Stimulated activated naive CD4-positive, alpha-beta T cell treated with Interleukin-2 at 50 U/mL for 16 hours (primary cell): Measurements from ENCODE around the gene BEND5.

Source experiments
- DNase-seq: peaks from one replicate; lab custom pipeline; 2025; lab: John Stamatoyannopoulos, UW

BEND5 gene

DNA sequence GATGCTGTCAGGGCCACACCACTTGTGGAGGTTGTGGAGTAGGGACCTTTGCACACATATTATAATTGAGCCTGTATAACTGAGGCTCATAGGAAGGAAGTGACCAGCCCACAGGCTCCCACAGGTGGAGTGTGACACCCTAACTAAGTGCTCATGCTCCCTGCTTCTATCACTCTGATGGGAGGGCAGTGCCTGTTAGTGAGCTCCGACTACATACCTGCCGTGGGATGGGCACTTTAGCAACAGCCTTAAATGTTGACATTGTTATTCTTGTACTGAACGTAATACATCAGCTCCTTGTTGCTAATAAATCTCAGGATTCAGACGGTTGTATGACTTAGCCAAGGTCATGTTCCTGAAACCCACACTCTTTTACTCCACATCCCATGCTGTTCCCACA is 58.0 kb downstream of the BEND5 start:
- no peak for DNase-seq

- DNase-seq = no peak
Measured at GRCh38 chr1:48718116-48718630, 58.5 kb downstream of the BEND5 start.

GRCh38 chr1:48717082-48717481 is 59.6 kb downstream of the BEND5 start:
- no peak for DNase-seq

DNA sequence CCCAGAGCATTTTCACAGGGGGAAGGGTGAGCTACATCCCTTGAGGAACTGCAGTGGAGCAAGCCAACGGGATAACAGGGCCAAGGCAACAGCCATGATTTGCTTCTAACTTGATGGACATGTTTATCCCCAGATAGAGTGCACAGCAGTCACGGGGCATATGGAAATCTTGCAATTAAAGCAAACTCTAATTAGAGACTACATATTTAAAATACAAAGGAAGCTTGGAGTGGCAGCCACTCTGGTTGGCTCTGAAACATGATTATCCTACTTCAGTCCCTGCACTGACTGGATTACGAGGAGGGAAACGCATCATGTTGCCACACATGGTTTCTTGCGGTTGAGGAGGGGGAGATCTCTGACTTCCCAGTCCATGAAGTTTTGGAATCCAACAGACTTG is 60.8 kb downstream of the BEND5 start:
- DNase-seq = no peak

- DNase-seq = no peak
Measured at GRCh38 chr1:48710915-48711314, 65.8 kb downstream of the BEND5 start.

DNA sequence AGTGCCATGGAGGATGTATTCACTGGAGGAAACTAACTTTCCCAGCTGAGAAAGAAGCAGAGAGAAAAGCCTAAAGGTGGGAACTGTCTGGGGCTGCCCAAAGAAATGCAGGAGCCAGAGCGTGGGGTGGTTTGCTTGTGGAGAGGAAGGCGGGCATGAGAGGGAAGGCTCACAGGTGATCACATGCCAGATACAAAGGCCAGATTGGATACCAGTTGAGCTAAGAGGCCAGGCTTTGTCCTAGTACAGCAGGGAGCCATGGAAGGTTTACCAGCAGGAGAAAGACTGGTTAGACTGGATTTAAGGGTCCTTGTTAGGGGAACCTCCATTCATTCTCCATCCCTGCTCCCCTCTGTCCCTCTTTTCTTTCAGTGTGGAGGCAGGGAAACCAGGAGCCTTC is 66.4 kb downstream of the BEND5 start:
- DNase-seq = no peak

DNA sequence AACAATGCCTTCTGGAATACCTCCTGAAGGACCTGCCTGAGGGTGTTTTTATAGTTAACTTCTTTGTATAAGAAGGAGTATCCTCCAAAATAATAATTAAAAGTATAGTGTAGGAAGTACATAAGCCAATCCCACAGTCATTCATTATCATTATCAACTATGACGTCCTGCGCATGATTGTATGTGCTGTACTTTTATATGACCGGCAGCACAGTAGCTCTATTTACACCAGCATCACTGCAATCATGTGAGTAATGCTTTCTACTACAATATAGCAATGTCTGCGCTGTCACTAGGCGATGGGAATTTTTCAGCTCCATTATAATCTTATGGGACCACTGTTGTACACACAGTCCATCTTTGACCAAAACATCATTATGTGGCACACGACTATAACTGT is 72.0 kb downstream of the BEND5 start:
- no peak for DNase-seq

DNA sequence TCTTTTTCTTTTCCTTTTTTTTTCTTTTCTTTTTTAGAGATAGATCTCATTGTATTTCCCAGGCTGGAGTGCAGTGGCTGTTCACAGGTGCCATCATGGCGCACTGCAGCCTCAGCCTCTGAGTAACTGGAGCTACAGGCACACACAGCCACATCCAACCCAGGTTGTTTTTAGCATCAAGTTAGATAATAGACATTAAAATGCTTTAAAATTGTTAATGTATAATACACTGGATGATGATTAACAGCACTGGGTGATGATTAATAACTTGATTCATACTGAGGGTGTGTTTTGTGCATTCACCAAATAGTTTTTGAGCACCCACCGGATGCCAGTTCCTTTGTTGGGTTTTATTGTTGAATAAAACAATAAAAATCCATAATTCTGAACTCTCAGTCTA is 75.2 kb downstream of the BEND5 start:
- DNase-seq = no peak

DNA sequence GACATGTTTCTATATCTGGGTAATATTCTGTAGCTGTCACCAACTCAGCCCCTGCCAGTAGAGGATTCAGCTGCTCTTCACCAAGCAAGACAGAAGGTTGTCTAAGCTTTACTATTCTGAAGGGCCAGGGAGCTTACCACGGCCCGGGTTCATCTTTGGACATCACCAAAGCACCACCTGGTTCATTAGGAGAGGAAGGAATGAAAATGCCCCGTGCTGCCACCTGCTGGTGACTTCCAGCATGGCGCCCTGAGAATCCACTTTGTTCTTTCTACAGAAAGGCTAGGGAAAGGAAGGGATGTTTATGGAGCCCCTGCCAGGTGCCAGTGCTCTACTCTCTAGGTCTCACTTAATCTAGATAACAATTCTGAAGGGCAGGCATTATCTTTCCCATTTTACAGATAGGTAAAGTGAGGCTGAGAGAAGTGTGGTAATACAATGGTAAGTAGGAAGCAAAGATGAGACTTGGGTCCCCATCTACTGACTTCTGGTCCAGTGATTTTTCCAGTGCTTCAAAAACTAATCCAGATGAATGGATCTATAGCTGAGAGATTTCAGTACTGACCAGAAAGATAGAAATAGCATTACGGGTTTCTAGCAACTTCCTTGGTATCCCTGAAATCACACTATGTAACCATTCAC is 79.5 kb downstream of the BEND5 start:
- DNase-seq = no peak

DNA sequence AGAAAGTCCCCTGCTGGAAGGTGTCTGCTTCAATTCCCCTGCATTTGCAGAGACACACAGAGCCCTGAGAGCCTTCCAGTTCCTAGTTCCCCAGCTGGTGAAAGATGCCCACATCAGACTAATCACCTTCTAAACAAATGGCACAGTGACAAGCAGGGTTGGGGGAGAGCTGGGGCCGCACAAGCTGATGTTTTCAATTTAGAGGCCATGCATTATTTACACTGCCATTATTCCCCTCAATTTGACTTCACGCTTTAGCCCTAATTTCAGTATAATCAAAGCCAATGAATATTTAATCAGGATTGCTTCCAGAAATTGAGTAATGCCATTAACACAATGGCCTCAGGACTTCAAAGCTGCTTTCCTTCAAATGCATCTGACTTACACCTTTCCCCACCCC is 81.5 kb downstream of the BEND5 start:
- DNase-seq = no peak

DNA sequence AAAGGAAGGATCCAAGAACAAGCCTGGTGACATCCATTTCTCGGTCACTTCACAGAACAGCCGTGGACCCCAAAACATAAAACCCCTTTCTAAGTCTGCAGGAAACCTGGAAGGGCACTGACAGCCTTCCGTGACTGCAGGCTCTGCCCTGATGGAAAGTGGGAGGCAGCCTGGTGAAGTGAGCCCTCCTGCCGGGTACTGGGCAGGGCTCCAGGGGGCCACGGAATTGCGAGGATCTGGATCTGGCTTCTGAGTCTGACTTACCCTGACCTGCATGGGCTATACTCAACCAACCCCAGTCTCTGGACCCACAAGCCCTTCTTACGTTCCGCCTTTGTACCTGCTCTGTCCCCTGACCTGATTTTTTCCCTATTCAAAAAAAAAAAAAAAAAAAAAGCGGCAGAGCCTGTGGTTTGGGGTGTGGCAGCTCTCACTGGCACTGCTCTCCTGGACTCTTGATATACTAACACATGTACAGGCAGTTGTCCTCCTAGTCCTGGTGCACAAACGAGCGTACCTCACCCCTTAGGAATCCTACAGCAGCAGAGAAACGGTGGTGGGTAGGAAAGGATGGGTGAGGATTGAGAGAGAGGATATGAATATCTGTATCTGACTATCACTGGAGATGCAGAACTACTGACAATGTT is 82.9 kb downstream of the BEND5 start:
- DNase-seq = no peak

GRCh38 chr1:48693180-48693579 is 83.5 kb downstream of the BEND5 start:
- DNase-seq = no peak

- no peak for DNase-seq
Measured at GRCh38 chr1:48692235-48692634, 84.5 kb downstream of the BEND5 start.

DNA sequence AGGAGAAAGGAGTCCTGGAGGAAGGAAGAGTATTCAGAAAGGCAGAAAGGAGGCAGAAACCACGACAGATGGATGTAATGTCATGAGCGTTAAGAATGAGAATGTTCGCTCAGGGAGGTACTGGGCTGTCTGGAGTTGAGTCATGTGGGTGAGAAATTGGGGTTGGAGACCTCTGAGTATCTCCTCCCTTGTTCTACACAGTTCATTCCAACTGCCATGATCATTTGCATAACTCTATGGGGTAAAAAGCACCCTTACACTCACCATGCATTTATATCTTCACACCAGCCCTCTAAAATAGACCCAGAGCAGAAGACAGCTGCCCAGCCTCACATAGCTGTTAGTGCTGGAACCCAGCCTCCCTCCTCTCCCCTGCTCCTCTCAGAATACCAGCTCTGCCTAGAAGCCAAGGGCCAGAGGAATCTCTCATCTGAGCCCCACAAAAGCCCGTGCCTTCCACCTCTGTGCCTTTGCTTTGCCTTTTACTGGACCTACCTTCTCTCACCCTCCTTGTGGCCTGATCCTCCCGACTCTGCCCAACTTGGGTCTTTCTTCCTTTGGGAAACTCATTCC is 85.2 kb downstream of the BEND5 start:
- DNase-seq = no peak

DNA sequence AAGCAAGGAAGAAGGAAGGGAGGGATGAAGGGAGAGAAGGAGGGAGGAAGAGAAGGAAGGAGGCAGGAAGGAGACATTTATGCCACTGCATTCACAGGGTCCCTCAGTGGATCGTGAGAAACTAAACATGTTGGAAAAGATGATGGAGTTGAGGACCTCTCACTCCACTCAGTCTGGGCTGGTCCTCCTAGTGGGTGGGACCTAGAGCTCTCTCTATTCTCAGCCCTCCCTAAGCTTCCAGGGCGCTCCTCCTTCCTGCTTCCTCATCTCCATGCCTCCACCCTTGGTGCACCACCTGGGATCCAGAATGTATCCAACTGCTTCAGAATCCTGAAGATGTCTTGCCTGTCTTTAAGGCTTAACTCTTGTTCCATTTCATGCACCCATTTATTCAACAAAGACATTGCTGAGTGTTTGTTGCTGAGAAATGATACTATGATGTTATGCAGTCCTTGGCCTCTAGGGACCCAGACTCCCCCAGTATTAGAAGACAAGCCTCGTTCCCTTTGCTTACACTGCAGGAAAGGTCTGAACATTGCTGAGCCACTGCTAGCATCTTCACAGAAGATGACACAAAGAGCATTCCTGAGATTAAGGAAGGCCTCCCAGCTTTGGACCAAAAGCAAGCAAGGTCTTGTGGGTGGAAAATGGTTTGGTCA is 88.5 kb downstream of the BEND5 start:
- DNase-seq = no peak

GRCh38 chr1:48687282-48688045 is 89.2 kb downstream of the BEND5 start:
- DNase-seq = no peak

- no peak for DNase-seq
Measured at GRCh38 chr1:48686159-48686558, 90.5 kb downstream of the BEND5 start.

DNA sequence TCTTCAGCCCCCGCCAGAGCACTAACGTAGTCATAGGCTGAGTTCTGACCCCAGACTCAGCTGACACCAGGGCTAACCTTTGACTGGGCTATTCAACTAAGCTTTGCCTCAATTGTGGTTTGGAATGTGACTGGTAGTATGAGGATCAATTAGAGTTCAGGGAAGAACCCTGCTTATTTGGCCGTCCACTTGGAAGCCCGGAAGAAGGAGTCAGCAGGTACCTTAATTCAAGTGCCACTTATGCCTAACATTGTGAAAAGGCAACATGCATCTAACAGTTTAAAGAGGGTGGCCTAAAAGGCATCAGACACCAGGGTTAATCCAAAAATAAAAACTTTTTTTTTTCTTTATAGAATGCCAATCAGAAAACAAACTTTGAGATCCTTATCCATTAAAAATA is 92.3 kb downstream of the BEND5 start:
- DNase-seq = no peak

DNA sequence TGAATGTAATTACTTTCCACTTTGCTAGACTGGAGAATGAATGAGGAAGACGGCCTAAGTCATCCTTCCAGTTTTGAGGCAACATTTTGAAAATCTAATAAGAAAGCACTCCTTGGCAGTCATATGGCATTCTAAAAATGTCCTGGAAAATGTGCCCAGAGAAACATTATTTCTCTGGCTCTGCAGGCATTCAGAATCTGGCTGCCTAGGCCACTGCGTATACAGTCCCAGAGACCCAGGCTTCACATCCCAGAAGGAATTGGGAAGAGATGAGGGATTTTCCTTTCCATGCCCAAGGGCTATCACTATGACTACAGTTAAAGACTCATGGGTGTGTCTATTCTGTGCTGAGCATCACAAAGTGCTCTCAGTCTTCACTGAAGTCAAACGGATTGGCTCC is 92.9 kb downstream of the BEND5 start:
- DNase-seq = no peak

DNA sequence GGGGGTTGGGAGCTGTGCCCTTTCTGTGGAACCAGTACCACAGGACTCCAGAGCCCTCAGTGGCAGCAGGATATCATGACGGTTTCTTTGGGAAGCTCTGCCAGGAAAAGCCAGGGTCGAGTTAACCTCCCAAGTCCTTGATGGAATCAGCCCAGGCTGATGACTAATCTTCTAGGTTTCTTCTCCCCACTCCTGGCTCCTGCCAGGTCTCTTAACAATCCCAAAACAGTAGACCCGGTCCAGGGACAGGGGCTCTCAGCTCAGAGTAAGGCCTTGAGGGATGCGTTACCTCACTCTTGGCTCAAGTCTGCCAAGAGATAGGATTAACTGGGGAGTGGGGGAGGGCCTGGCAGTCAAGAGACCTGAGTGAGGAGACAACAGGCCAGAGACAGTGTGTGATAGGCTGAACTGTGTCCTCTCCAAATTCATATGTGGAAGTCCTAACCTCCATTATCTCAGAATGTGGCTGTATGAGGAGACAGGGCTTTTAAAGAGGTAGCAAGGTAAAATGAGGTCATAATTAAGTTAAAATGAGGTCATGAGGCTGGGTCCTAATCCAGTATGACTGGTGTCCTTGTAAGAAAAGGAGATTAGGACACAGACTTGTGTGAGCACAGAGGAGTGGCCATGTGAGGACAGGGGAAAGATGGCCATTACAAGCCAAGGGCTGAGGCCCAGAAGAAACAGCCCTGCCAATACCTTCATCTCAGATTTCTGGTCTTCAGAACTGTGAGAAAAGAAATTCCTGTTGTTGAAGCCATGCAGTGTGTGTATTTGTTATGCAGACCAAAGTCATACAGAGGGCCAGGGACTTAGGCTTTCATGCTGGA is 95.0 kb downstream of the BEND5 start:
- no peak for DNase-seq

DNA sequence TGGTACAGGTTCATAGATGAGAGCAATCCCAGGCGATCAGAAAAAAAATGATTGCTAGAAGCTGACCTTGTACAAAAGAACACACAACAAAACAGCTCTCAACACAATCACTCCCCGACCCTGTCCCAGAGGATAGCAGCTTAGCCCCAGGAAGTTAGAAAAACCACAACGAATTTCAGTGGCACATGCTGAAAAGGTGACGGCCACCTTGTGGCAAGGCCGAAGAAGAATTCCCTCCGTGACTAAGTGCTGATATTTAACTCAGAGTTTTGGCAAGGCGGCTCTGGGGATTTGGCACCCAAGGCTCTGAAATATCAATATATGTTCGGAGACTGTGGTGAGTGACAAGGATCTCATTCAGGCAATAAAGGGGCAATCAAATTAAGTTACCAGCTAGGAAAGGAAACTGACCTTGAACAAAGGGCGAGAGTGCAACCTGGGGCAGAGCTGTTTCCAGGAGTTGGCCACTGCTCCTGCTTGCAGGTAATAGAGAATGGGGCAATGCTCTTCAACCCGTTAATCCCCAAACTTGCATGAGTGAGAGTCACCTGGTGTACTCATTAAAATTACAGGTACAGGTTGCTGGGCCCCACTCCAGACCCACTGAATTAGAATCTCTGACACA is 96.2 kb downstream of the BEND5 start:
- no peak for DNase-seq
